GM23248 (cell line): ENCODE measurements around the gene PRPF40B.

ENCODE experiments used
- EZH2 ChIP-seq: fragments of 200-600 bp; sonication (generic); IDR thresholded peaks from 2 replicates; pipeline ENCODE4 v1.6.1; 2018; ENCODE audit warnings: antibody characterized with exemption, mild to moderate bottlenecking; ENCODE audit not compliant: insufficient read depth, poor library complexity, severe bottlenecking
- EZH2phosphoT487 ChIP-seq: fragments of 200-600 bp; sonication (generic); IDR thresholded peaks from 2 replicates; pipeline ENCODE4 v1.6.1; 2018; ENCODE audit warnings: antibody characterized with exemption, moderate library complexity, mild to moderate bottlenecking, low read depth; ENCODE audit not compliant: insufficient read depth

- TF ChIP-seq EZH2, result no peak
- TF ChIP-seq EZH2phosphoT487, result no peak
Measured at GRCh38 chr12:49661191-49661590, 37.8 kb downstream of the PRPF40B start.
